GM21723 (cell line): ENCODE data around the gene EBLN1.

Source experiments
- ATAC-seq: cut with Tn5 transposase; IDR thresholded peaks from one replicate; pipeline ENCODE4 v1.9.1; 2021; ENCODE audit warnings: mild to moderate bottlenecking, moderate library complexity; ENCODE audit not compliant: unreplicated experiment

EBLN1 gene

GRCh38 chr10:22217842-22218241, at the start of gene EBLN1:
Gene EBLN1 (minus strand): TSS chr10:22218015. CDS start chr10:22209983, 8,032 bp downstream.
- ATAC-seq: no peak

- ATAC-seq: no peak
These were observed 48.2 kb upstream of the EBLN1 start for GRCh38 chr10:22265839-22266537.

- ATAC-seq: no peak
These were observed 45.3 kb upstream of the EBLN1 start for GRCh38 chr10:22263106-22263505.

GRCh38 chr10:22259280-22259679, 41.5 kb upstream of the EBLN1 start:
- ATAC-seq: peak; percentile 63

GRCh38 chr10:22258471-22258870, 40.7 kb upstream of the EBLN1 start:
- ATAC-seq: no peak

- no peak for ATAC-seq
These were observed 35.7 kb upstream of the EBLN1 start for GRCh38 chr10:22253580-22253882.

- ATAC-seq: peak; percentile 31
These were observed 35.2 kb upstream of the EBLN1 start for GRCh38 chr10:22252801-22253579.

- peak; percentile 55 for ATAC-seq
These were observed 34.5 kb upstream of the EBLN1 start for GRCh38 chr10:22252224-22252800.

GRCh38 chr10:22251751-22252223, 34.0 kb upstream of the EBLN1 start:
- ATAC-seq: peak; percentile 66

GRCh38 chr10:22250897-22251660, 33.3 kb upstream of the EBLN1 start:
- no peak for ATAC-seq

- ATAC-seq: no peak
These were observed 29.8 kb upstream of the EBLN1 start for GRCh38 chr10:22247636-22248035.

- no peak for ATAC-seq
These were observed 29.0 kb upstream of the EBLN1 start for GRCh38 chr10:22246680-22247391.

GRCh38 chr10:22245567-22245966, 27.8 kb upstream of the EBLN1 start:
- ATAC-seq: no peak

GRCh38 chr10:22244855-22245254, 27.0 kb upstream of the EBLN1 start:
- ATAC-seq: no peak

- no peak for ATAC-seq
These were observed 26.2 kb upstream of the EBLN1 start for GRCh38 chr10:22244001-22244400.

- no peak for ATAC-seq
These were observed 25.5 kb upstream of the EBLN1 start for GRCh38 chr10:22243321-22243720.

GRCh38 chr10:22231260-22231659, 13.4 kb upstream of the EBLN1 start:
- ATAC-seq: no peak

- no peak for ATAC-seq
These were observed 12.5 kb upstream of the EBLN1 start for GRCh38 chr10:22230158-22230833.

GRCh38 chr10:22229802-22230157, 12.0 kb upstream of the EBLN1 start:
- no peak for ATAC-seq
